SK-N-MC (cell line): ENCODE measurements around the gene CAMK1D.
"Not testable (repeated sequence)": the region's sequence is repeated elsewhere in the genome, so short reads cannot be mapped to it uniquely, and the experiment has no call there.

Source experiments
- DNase-seq: peaks from one replicate; pipeline ENCODE4 v3.0.0-alpha.2; 2011; ENCODE audit warnings: low read depth, low spot score
- H3K27ac ChIP-seq: fragments of 200-600 bp; sonication (generic); 2 replicates; pipeline ENCODE4 v1.5.1; 2016; ENCODE audit warnings: mixed run types
- H3K36me3 ChIP-seq: fragments of 200-600 bp; sonication (generic); 2 replicates; pipeline ENCODE4 v1.6.1; 2017; ENCODE audit warnings: antibody characterized with exemption, low read length, mixed read lengths; ENCODE audit not compliant: insufficient read depth
- H3K4me3 ChIP-seq: fragments of 200-600 bp; sonication (generic); 2 replicates; pipeline ENCODE4 v1.5.1; 2016
- H3K9ac ChIP-seq: fragments of 200-600 bp; sonication (generic); 2 replicates; pipeline ENCODE4 v1.8.0; 2017; ENCODE audit warnings: mixed run types, mixed read lengths; ENCODE audit not compliant: insufficient read length
- H3K9me3 ChIP-seq: fragments of 200-600 bp; sonication (generic); 2 replicates; pipeline ENCODE4 v1.6.1; 2017; ENCODE audit warnings: low read depth, mild to moderate bottlenecking, antibody characterized with exemption, low read length, moderate library complexity, mixed read lengths
- EZH2 ChIP-seq: fragments of 200-600 bp; sonication (generic); IDR thresholded peaks from one replicate; pipeline ENCODE4 v1.6.1; 2017; ENCODE audit warnings: antibody characterized with exemption
- FOXP2 ChIP-seq: optimal IDR thresholded peaks from 2 replicates; pipeline ENCODE3; 2011; ENCODE audit warnings: mild to moderate bottlenecking, moderate library complexity; ENCODE audit not compliant: insufficient read depth; ENCODE audit errors: extremely low read length, control extremely low read depth
- POLR2AphosphoS5 ChIP-seq: IDR thresholded peaks from 2 replicates; pipeline ENCODE4 v1.6.1; 2012; ENCODE audit warnings: mild to moderate bottlenecking, low read depth, low read length, borderline replicate concordance

The CAMK1D gene

GRCh38 chr10:12349629-12350166, 351 bp downstream of the CAMK1D start:
- DNase-seq: no peak
- peak overlapping the region; percentile 85 for H3K4me3 ChIP-seq
- no peak overlapping the region for H3K9ac ChIP-seq
- H3K36me3 ChIP-seq: no peaks in the 10 kb centered on the region
- TF ChIP-seq EZH2 (no peak), POLR2AphosphoS5 (no peak), FOXP2 (no peak)
- no peaks in the 10 kb centered on the region for H3K9me3 ChIP-seq
- no peak overlapping the region for H3K27ac ChIP-seq

- TF ChIP-seq POLR2AphosphoS5: no peak
- TF ChIP-seq EZH2: no peak
- no peak for TF ChIP-seq FOXP2
- no peak overlapping the region for H3K9ac ChIP-seq
- H3K4me3 ChIP-seq: peak overlapping the region; percentile 85
- DNase-seq: no peak
- no peak overlapping the region for H3K27ac ChIP-seq
- H3K36me3 ChIP-seq: no peaks in the 10 kb centered on the region
- H3K9me3 ChIP-seq: no peaks in the 10 kb centered on the region
These were observed 973 bp downstream of the CAMK1D start for GRCh38 chr10:12350167-12350872.

- DNase-seq: no peak
- no peak overlapping the region for H3K27ac ChIP-seq
- no peaks in the 10 kb centered on the region for H3K36me3 ChIP-seq
- H3K9ac ChIP-seq: no peak overlapping the region
- H3K9me3 ChIP-seq: no peaks in the 10 kb centered on the region
- peak overlapping the region; percentile 85 for H3K4me3 ChIP-seq
- TF ChIP-seq EZH2 (no peak), FOXP2 (no peak), POLR2AphosphoS5 (no peak)
These were observed 1.6 kb downstream of the CAMK1D start for GRCh38 chr10:12350925-12351324.

GRCh38 chr10:12351447-12351846, 2.1 kb downstream of the CAMK1D start:
- TF ChIP-seq FOXP2: no peak
- H3K9ac ChIP-seq: no peak overlapping the region
- DNase-seq: no peak
- no peaks in the 10 kb centered on the region for H3K9me3 ChIP-seq
- no peaks in the 10 kb centered on the region for H3K36me3 ChIP-seq
- H3K27ac ChIP-seq: no peak overlapping the region
- no peak overlapping the region for H3K4me3 ChIP-seq

- Histone ChIP-seq H3K36me3 (no peaks in the 10 kb centered on the region), H3K4me3 (no peak overlapping the region), H3K27ac (no peak overlapping the region), H3K9ac (no peak overlapping the region), H3K9me3 (no peaks in the 10 kb centered on the region)
- no peak for DNase-seq
- TF ChIP-seq EZH2: no peak
- TF ChIP-seq POLR2AphosphoS5: no peak
- TF ChIP-seq FOXP2: no peak
These were observed 2.5 kb downstream of the CAMK1D start for GRCh38 chr10:12351889-12352288.

- TF ChIP-seq POLR2AphosphoS5 (no peak), EZH2 (no peak), FOXP2 (no peak)
- no peak for DNase-seq
- no peak overlapping the region for H3K27ac ChIP-seq
- H3K9ac ChIP-seq: no peak overlapping the region
- no peaks in the 10 kb centered on the region for H3K9me3 ChIP-seq
- no peak overlapping the region for H3K4me3 ChIP-seq
- no peaks in the 10 kb centered on the region for H3K36me3 ChIP-seq
These were observed 4.3 kb downstream of the CAMK1D start for GRCh38 chr10:12353399-12354242.

GRCh38 chr10:12354696-12355095, 5.3 kb downstream of the CAMK1D start:
- H3K9me3 ChIP-seq, H3K27ac ChIP-seq, H3K36me3 ChIP-seq, DNase-seq, H3K9ac ChIP-seq, H3K4me3 ChIP-seq: not testable (repeated sequence)

- DNase-seq: no peak
- H3K9ac ChIP-seq: no peak overlapping the region
- no peak overlapping the region for H3K27ac ChIP-seq
- TF ChIP-seq FOXP2 (no peak), POLR2AphosphoS5 (no peak), EZH2 (no peak)
- H3K36me3 ChIP-seq: no peaks in the 10 kb centered on the region
- no peak overlapping the region for H3K4me3 ChIP-seq
- H3K9me3 ChIP-seq: no peaks in the 10 kb centered on the region
These were observed 6.0 kb downstream of the CAMK1D start for GRCh38 chr10:12355384-12355783.
